ENCODE data around the gene DHX38. TPM values are rescaled to one million over a fixed set of nuclear protein-coding genes. Genes with fewer than 3 reads are reported as not detected.
"Not testable (repeated sequence)": the region's sequence is repeated elsewhere in the genome, so short reads cannot be mapped to it uniquely, and the experiment has no call there.

DHX38 gene
- total and polyA plus RNA-seq, 4 donors = 13.9 to 40.9 (median 22.7) TPM

- H3K4me1 ChIP-seq (ENCODE audit: control insufficient read depth in 4 of 4, insufficient read depth in 4 of 4, low read length in 3 of 4) = peaks cover 0 to 24% (median 15%) of the 10 kb centered on the region in 4 donors
- H3K9me3 ChIP-seq (ENCODE audit: control insufficient read depth in 4 of 4, low read length in 3 of 4) = no peaks in the 10 kb centered on the region
- 63% methylated on average over 4 of the region's 4 CpGs for WGBS
- H3K36me3 ChIP-seq (ENCODE audit: control insufficient read depth in 4 of 4, insufficient read depth in 3 of 4, low read depth in 1 of 4, low read length in 3 of 4) = peaks cover 0 to 29% (median 16%) of the 10 kb centered on the region in 4 donors
- H3K9ac ChIP-seq (ENCODE audit: low read depth in 1 of 2, low read length in 2 of 2) = no peak overlapping the region
- TF ChIP-seq SP1 (IDR thresholded peaks at IDR 0.05) (no peak), REST (IDR thresholded peaks at IDR 0.05) (no peak), YY1 (IDR thresholded peaks at IDR 0.05) (no peak), ATF3 (IDR thresholded peaks at IDR 0.05) (no peak), EGR1 (IDR thresholded peaks at IDR 0.05; ENCODE audit: low read depth in 2 of 2) (no peak), RXRA (IDR thresholded peaks at IDR 0.05) (no peak)
- H3K4me3 ChIP-seq (ENCODE audit: low read depth in 1 of 3, low read length in 3 of 3) = no peak overlapping the region
- H3K27me3 ChIP-seq (ENCODE audit: control insufficient read depth in 4 of 4, insufficient read depth in 4 of 4, low read length in 3 of 4) = no peaks in the 10 kb centered on the region
- DNase-seq (ENCODE audit: low spot score) = no peak
- H3K27ac ChIP-seq (ENCODE audit: low read depth in 1 of 2, low read length in 2 of 2) = no peak overlapping the region
Observed at GRCh38 chr16:72068930-72069329, 24.7 kb upstream of the DHX38 start.

- Histone ChIP-seq H3K4me3 (ENCODE audit: low read depth in 1 of 3, low read length in 3 of 3) (no peak overlapping the region), H3K9ac (ENCODE audit: low read depth in 1 of 2, low read length in 2 of 2) (no peak overlapping the region)
Observed at GRCh38 chr16:72072514-72073342, 20.9 kb upstream of the DHX38 start.

GRCh38 chr16:72073560-72074230 is 20.0 kb upstream of the DHX38 start:
- Histone ChIP-seq H3K9ac (ENCODE audit: low read depth in 1 of 2, low read length in 2 of 2) (no peak overlapping the region), H3K4me1 (ENCODE audit: control insufficient read depth in 4 of 4, insufficient read depth in 4 of 4, low read length in 3 of 4) (no peaks in the 10 kb centered on the region), H3K4me3 (ENCODE audit: low read depth in 1 of 3, low read length in 3 of 3) (no peak overlapping the region), H3K9me3 (ENCODE audit: control insufficient read depth in 4 of 4, low read length in 3 of 4) (no peaks in the 10 kb centered on the region), H3K27me3 (ENCODE audit: control insufficient read depth in 4 of 4, insufficient read depth in 4 of 4, low read length in 3 of 4) (no peaks in the 10 kb centered on the region), H3K27ac (ENCODE audit: low read depth in 1 of 2, low read length in 2 of 2) (no peak overlapping the region), H3K36me3 (ENCODE audit: control insufficient read depth in 4 of 4, insufficient read depth in 3 of 4, low read depth in 1 of 4, low read length in 3 of 4) (peaks cover 0 to 35% (median 34%) of the 10 kb centered on the region in 4 donors)
- TF ChIP-seq REST (IDR thresholded peaks at IDR 0.05) = no peak
- peak; percentile 30 for TF ChIP-seq SP1 (IDR thresholded peaks at IDR 0.05)
- peak; percentile 80 for TF ChIP-seq NR2F2 (IDR thresholded peaks at IDR 0.05)
- no peak for DNase-seq (ENCODE audit: low spot score)
- 63% methylated on average over 8 of the region's 8 CpGs for WGBS

More at GRCh38 chr16:72072514-72073342, 20.9 kb upstream of the DHX38 start:
- peaks cover 0 to 38% (median 35%) of the 10 kb centered on the region in 4 donors for H3K36me3 ChIP-seq (ENCODE audit: control insufficient read depth in 4 of 4, insufficient read depth in 3 of 4, low read depth in 1 of 4, low read length in 3 of 4)
- peaks cover 0 to 3% (median 1%) of the 10 kb centered on the region in 4 donors for H3K4me1 ChIP-seq (ENCODE audit: control insufficient read depth in 4 of 4, insufficient read depth in 4 of 4, low read length in 3 of 4)
- WGBS = 60% methylated on average over 12 of the region's 12 CpGs
- H3K27ac ChIP-seq (ENCODE audit: low read depth in 1 of 2, low read length in 2 of 2) = no peak overlapping the region
- TF ChIP-seq HNF4A (conservative IDR thresholded peaks at IDR 0.05) = peak in 1 of 2 donors; percentile 8
- TF ChIP-seq FOXA2 (IDR thresholded peaks at IDR 0.05) = no peak
- peak in 1 of 2 donors; percentile 4 for TF ChIP-seq RAD21 (IDR thresholded peaks at IDR 0.05)
- TF ChIP-seq SP1 (IDR thresholded peaks at IDR 0.05) = peak; percentile 33
- no peaks in the 10 kb centered on the region for H3K27me3 ChIP-seq (ENCODE audit: control insufficient read depth in 4 of 4, insufficient read depth in 4 of 4, low read length in 3 of 4)
- no peaks in the 10 kb centered on the region for H3K9me3 ChIP-seq (ENCODE audit: control insufficient read depth in 4 of 4, low read length in 3 of 4)
- no peak for DNase-seq (ENCODE audit: low spot score)

GRCh38 chr16:72075067-72075466 is 18.6 kb upstream of the DHX38 start:
- peaks cover 0 to 32% (median 30%) of the 10 kb centered on the region in 4 donors for H3K36me3 ChIP-seq (ENCODE audit: control insufficient read depth in 4 of 4, insufficient read depth in 3 of 4, low read depth in 1 of 4, low read length in 3 of 4)
- not testable (repeated sequence) for H3K27me3 ChIP-seq (ENCODE audit: control insufficient read depth in 4 of 4, insufficient read depth in 4 of 4, low read length in 3 of 4); H3K4me1 ChIP-seq (ENCODE audit: control insufficient read depth in 4 of 4, insufficient read depth in 4 of 4, low read length in 3 of 4); H3K9me3 ChIP-seq (ENCODE audit: control insufficient read depth in 4 of 4, low read length in 3 of 4); H3K27ac ChIP-seq (ENCODE audit: low read depth in 1 of 2, low read length in 2 of 2); DNase-seq (ENCODE audit: low spot score); H3K4me3 ChIP-seq (ENCODE audit: low read depth in 1 of 3, low read length in 3 of 3); H3K9ac ChIP-seq (ENCODE audit: low read depth in 1 of 2, low read length in 2 of 2)
- 76% methylated on average over 2 of the region's 6 CpGs for WGBS
